Lung (tissue), 12 donors: ENCODE results near the gene NPB. TPM values are rescaled to one million over a fixed set of nuclear protein-coding genes. Genes with fewer than 3 reads are reported as not detected.

Experiments
- ATAC-seq: fragments of 200-7000 bp; cut with Tn5 transposase; one replicate; pipeline ENCODE4 v1.9.1; 2020; ENCODE audit warnings: moderate number of reproducible peaks; ENCODE audit not compliant: insufficient read depth, low FRiP score
- DNase-seq, 3 donors: peaks; one replicate each; pipeline ENCODE4 v3.0.0-alpha.2; 2013 to 2017
- H3K27ac ChIP-seq, 2 donors: one replicate each; pipeline ENCODE4 v1.5.1; 2013; ENCODE audit warnings: mild to moderate bottlenecking in 2 of 2, moderate library complexity in 2 of 2, control low read depth in 1 of 2, inconsistent platforms in 1 of 2, low read depth in 1 of 2, low read length in 1 of 2
- H3K27me3 ChIP-seq, 3 donors: one replicate each; pipeline ENCODE4 v1.5.1; 2013; ENCODE audit warnings: low read length in 2 of 3; ENCODE audit not compliant: control insufficient read depth in 3 of 3, insufficient read depth in 3 of 3
- H3K36me3 ChIP-seq, 4 donors: one replicate each; pipeline ENCODE4 v1.5.1; 2013; ENCODE audit warnings: low read length in 4 of 4, mild to moderate bottlenecking in 1 of 4, moderate library complexity in 1 of 4; ENCODE audit not compliant: control insufficient read depth in 4 of 4, insufficient read depth in 4 of 4
- H3K4me1 ChIP-seq, 5 donors: one replicate each; pipeline ENCODE4 v1.5.1; 2013; ENCODE audit warnings: low read length in 5 of 5, mild to moderate bottlenecking in 2 of 5, moderate library complexity in 1 of 5; ENCODE audit not compliant: control insufficient read depth in 5 of 5, insufficient read depth in 5 of 5
- H3K4me3 ChIP-seq: one replicate; pipeline ENCODE4 v1.5.1; 2013; ENCODE audit warnings: mild to moderate bottlenecking, control low read depth, moderate library complexity
- H3K9ac ChIP-seq, 2 donors: one replicate each; pipeline ENCODE4 v1.5.1; 2013; ENCODE audit warnings: low read length in 2 of 2, control low read depth in 1 of 2; ENCODE audit not compliant: insufficient read depth in 1 of 2
- H3K9me3 ChIP-seq, 4 donors: one replicate each; pipeline ENCODE4 v1.5.1; 2013; ENCODE audit warnings: low read length in 3 of 4, mild to moderate bottlenecking in 1 of 4, moderate library complexity in 1 of 4; ENCODE audit not compliant: control insufficient read depth in 4 of 4, insufficient read depth in 3 of 4
- CTCF ChIP-seq: IDR thresholded peaks from 2 replicates; pipeline ENCODE4 v1.5.1; 2012; ENCODE audit warnings: mild to moderate bottlenecking; ENCODE audit errors: control extremely low read depth, extremely low read depth
- WGBS, 2 donors: extraction: QIAGEN DNeasy Blood & Tissue Kit; methylation state at CpG; one replicate each; pipeline ENCODE4 v1.1.7; 2013; 5-methylcytosine and 5-hydroxymethylcytosine counted together
- polyA plus RNA-seq, 2 donors: library from polyadenylated mRNA; stranded (reverse); fragments of 200-250 nt; gene quantifications; one replicate each; pipeline ENCODE4 v1.2.1, GENCODE V29; 2013
- total RNA-seq, 2 donors: library from RNA; depleted of rRNA in 1 of 2; stranded (reverse); fragments of >200 nt in 1 of 2; gene quantifications; one replicate each; pipeline ENCODE4 v1.2.1, GENCODE V29; 2014 to 2021
- donor health status: control.
- donor health status: control.
- donor health status: Bipolar disorder and iron deficiency.
- donor health status: healthy.
- donor health status: DM: yes; HTN: yes; CAD: no.

Gene NPB
- total and polyA plus RNA-seq, 4 donors = 0.41 to 0.55 (median 0.46) TPM

DNA sequence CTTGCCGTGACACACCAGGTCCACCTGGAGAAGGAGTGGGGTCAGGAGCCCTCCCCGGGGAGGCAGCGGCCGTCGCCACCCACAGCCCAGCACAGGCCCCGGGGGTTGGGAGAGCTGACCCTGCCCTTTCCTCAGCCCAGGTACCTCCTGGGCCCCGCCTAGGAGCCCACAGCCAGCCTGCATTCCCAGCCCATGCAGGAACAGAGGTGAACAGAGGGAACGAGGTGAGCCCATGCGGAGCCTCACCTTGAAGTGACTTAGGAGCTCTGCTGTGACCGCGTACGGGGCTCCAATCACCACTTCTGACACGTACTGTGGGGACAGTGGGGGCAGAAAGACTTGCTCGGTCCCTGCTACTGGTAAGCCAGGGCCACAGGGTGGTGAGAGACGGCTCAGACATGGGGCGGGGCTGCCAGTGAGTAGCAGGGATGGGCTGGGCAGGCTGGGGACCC lies 3.4 kb downstream of the NPB start:
- WGBS, 2 donors = 95 to 97% methylated on average over 16 of the region's 16 CpGs
- Histone ChIP-seq H3K36me3 (peaks cover 0 to 46% (median under 1%) of the 10 kb centered on the region in 4 donors), H3K4me1 (peaks cover 0 to 15% (median 5%) of the 10 kb centered on the region in 5 donors), H3K27me3 (no peaks in the 10 kb centered on the region), H3K9ac (no peak overlapping the region), H3K4me3 (no peak overlapping the region), H3K27ac (no peak overlapping the region), H3K9me3 (no peaks in the 10 kb centered on the region)
- no peak for TF ChIP-seq CTCF
- DNase-seq (no peak), ATAC-seq (no peak)

DNA sequence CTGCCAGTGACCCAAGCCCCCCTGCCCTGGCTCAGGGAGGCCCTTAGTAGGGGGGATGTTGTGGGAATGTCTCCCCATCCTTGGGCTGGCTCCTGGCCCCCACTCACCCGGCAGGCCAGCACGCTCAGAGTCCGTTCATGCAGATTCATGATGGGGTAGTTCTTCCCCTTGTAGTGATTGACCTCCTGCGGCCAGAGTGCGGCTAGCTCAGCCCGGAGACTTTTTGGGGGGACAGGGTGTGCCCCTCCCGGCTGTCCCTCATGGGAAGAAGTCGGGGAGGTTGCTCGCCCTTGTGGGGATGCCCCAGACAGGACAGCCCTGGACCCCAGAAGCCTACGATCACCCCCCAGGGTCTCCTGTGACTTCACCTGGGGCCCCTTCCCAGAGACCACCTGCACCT lies 4.0 kb downstream of the NPB start:
- TF ChIP-seq CTCF = no peak
- Histone ChIP-seq H3K4me3 (no peak overlapping the region), H3K27ac (no peak overlapping the region), H3K9ac (no peak overlapping the region), H3K4me1 (peaks cover 0 to 20% (median 6%) of the 10 kb centered on the region in 5 donors), H3K9me3 (no peaks in the 10 kb centered on the region), H3K27me3 (no peaks in the 10 kb centered on the region), H3K36me3 (peaks cover 0 to 43% (median 0%) of the 10 kb centered on the region in 4 donors)
- ATAC-seq (no peak), DNase-seq (no peak)
- WGBS, 2 donors = 94 to 98% methylated on average over 9 to 10 of the region's 10 CpGs

- peaks cover 0 to 16% (median 6%) of the 10 kb centered on the region in 5 donors for H3K4me1 ChIP-seq
- H3K9me3 ChIP-seq = no peaks in the 10 kb centered on the region
- no peak for TF ChIP-seq CTCF
- no peak overlapping the region for H3K27ac ChIP-seq
- 92 to 94% methylated on average over 14 to 15 of the region's 15 CpGs for WGBS, 2 donors
- H3K27me3 ChIP-seq = no peaks in the 10 kb centered on the region
- H3K4me3 ChIP-seq = no peak overlapping the region
- no peak for DNase-seq
- no peak for ATAC-seq
- H3K36me3 ChIP-seq = peaks cover 0 to 43% (median 0%) of the 10 kb centered on the region in 4 donors
- H3K9ac ChIP-seq = no peak overlapping the region
Observed at GRCh38 chr17:81906476-81907218, 4.6 kb downstream of the NPB start.
